ENCODE measurements around the gene TNFRSF6B.

The TNFRSF6B gene

DNA sequence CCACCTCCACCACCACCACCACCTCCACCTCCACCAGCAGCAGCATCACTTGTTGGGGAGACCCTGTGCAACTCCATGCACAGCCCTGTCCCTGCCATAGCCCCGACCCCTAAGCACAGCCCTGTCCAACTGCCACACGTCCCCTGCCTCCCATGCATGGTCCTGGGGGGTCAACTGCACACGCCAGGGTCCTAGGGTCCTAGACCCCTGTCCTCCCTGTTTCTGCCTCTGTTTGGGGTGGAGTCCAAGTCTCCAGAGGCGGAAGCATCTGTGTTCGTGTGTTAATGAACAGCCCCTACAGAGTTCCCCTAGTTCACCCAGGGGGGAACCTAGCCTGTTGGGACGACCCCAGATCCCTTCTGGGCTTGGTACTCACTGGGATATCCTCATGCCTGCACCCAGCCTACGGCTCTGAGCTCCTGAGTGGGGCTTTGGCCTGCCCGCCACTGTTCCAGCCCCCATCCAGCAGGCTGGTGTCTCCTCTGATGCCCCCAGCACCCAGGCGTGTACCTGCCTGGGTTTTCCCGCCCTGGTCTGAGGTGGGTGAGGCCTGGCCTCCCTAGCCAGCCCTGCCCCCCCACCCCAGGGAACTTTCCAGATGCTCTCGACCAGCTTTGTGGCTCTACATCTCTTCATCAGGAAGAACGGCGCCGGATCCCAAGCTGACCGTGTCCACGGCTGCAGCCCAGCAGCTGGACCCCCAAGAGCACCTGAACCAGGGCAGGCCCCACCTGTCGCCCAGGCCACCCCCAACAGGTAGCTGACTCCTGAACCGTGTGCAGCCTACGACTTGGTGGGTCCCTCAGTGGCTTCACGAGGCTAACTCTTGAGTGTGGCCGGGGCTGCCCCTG is 2.5 kb upstream of the TNFRSF6B start:
- Histone ChIP-seq H3K9ac (ENCODE audit: low read depth, low read length) (no peak overlapping the region), H3K27me3 (ENCODE audit: insufficient read depth, low read length) (no peaks in the 10 kb centered on the region), H3K27ac (ENCODE audit: low read depth, low read length) (no peak overlapping the region), H3K4me3 (ENCODE audit: low read length) (no peak overlapping the region), H3K9me3 (ENCODE audit: insufficient read depth, low read depth, low read length) (no peaks in the 10 kb centered on the region), H3K4me1 (ENCODE audit: insufficient read depth, low read length) (peaks cover 1% of the 10 kb centered on the region), H3K36me3 (ENCODE audit: insufficient read depth, low read length) (0 out of 2 replicates have a peak, but pooled peaks cover 6% of the 10 kb centered on the region)
- WGBS: 93% methylated on average over 21 of the region's 21 CpGs

DNA sequence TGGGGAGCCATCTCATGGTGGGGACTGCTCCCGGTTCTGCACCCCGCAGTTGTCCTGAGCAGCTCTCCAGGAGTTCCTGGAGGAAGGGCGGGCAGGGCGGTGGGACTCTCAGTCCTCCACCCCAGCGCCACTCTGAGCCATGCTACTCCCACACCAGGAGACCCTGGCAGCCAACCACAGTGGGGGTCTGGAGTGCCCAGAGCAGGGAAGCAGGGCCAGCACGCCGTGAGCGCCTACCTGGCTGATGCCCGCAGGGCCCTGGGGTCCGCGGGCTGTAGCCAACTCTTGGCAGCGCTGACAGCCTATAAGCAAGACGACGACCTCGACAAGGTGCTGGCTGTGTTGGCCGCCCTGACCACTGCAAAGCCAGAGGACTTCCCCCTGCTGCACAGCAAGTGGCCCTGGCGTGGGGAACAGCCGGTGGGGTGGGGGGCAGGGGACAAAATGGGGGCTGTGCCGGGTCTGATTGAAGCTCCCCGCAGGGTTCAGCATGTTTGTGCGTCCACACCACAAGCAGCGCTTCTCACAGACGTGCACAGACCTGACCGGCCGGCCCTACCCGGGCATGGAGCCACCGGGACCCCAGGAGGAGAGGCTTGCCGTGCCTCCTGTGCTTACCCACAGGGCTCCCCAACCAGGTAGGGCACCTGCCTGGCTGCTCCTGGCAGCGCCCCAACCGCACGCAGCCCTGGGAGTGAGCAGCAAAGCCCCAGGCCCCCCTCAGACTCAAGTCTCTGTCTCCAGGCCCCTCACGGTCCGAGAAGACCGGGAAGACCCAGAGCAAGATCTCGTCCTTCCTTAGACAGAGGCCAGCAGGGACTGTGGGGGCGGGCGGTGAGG is 1.6 kb upstream of the TNFRSF6B start:
- Histone ChIP-seq H3K27me3 (ENCODE audit: insufficient read depth, low read length) (no peaks in the 10 kb centered on the region), H3K36me3 (ENCODE audit: insufficient read depth, low read length) (0 out of 2 replicates have a peak, but pooled peaks cover 6% of the 10 kb centered on the region), H3K9ac (ENCODE audit: low read depth, low read length) (no peak overlapping the region), H3K9me3 (ENCODE audit: insufficient read depth, low read depth, low read length) (no peaks in the 10 kb centered on the region), H3K4me3 (ENCODE audit: low read length) (no peak overlapping the region), H3K4me1 (ENCODE audit: insufficient read depth, low read length) (peaks cover 8% of the 10 kb centered on the region), H3K27ac (ENCODE audit: low read depth, low read length) (no peak overlapping the region)
- 94% methylated on average over 37 of the region's 37 CpGs for WGBS

DNA sequence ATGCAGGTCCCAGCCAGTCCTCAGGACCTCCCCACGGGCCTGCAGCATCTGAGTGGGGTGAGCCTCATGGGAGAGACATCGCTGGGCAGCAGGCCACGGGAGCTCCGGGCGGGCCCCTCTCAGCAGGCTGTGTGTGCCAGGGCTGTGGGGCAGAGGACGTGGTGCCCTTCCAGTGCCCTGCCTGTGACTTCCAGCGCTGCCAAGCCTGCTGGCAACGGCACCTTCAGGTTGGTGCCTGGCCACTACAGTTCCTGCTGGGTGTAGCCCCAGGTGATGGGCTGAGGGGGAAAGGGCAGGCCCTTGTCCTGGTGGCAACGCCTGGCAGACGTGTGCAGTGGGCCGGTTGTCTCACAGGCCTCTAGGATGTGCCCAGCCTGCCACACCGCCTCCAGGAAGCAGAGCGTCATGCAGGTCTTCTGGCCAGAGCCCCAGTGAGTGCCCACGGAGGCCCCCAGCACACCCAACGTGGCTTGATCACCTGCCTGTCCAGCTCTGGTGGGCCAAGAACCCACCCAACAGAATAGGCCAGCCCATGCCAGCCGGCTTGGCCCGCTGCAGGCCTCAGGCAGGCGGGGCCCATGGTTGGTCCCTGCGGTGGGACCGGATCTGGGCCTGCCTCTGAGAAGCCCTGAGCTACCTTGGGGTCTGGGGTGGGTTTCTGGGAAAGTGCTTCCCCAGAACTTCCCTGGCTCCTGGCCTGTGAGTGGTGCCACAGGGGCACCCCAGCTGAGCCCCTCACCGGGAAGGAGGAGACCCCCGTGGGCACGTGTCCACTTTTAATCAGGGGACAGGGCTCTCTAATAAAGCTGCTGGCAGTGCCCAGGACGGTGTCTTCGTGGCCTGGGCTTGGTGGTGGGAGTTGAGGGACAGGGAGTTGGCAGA is 787 bp upstream of the TNFRSF6B start:
- Histone ChIP-seq H3K9ac (ENCODE audit: low read depth, low read length) (no peak overlapping the region), H3K9me3 (ENCODE audit: insufficient read depth, low read depth, low read length) (no peaks in the 10 kb centered on the region), H3K36me3 (ENCODE audit: insufficient read depth, low read length) (0 out of 2 replicates have a peak, but pooled peaks cover 6% of the 10 kb centered on the region), H3K4me1 (ENCODE audit: insufficient read depth, low read length) (peaks cover 8% of the 10 kb centered on the region), H3K27me3 (ENCODE audit: insufficient read depth, low read length) (no peaks in the 10 kb centered on the region), H3K27ac (ENCODE audit: low read depth, low read length) (no peak overlapping the region; the same call in 1 of the 2 replicates), H3K4me3 (ENCODE audit: low read length) (no peak overlapping the region)
- 90% methylated on average over 25 of the region's 25 CpGs for WGBS

DNA sequence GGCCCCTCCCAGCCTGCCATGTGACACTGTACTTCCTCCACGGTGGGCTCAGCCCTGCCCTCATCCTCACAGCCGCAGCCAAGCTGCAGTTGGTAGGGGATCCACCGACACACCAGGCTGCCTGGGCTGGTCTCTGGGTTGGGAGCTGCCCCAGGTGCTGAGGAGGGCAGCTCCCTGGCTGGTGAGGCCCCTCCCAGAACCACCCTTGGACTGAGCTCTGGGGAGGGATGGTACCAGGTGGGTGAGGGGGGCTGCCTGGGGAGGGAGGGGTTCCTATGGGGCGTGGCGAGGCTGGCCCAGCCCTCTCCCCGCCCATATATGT is 185 bp upstream of the TNFRSF6B start:
- WGBS: 49% methylated on average over 6 of the region's 6 CpGs
- Histone ChIP-seq H3K9me3 (ENCODE audit: insufficient read depth, low read depth, low read length) (no peaks in the 10 kb centered on the region), H3K27ac (ENCODE audit: low read depth, low read length) (no peak overlapping the region; the same call in 1 of the 2 replicates), H3K4me3 (ENCODE audit: low read length) (peak overlapping the region; percentile 36; the same call in 1 of the 2 replicates), H3K4me1 (ENCODE audit: insufficient read depth, low read length) (peaks cover 8% of the 10 kb centered on the region), H3K9ac (ENCODE audit: low read depth, low read length) (no peak overlapping the region), H3K27me3 (ENCODE audit: insufficient read depth, low read length) (no peaks in the 10 kb centered on the region), H3K36me3 (ENCODE audit: insufficient read depth, low read length) (0 out of 2 replicates have a peak, but pooled peaks cover 6% of the 10 kb centered on the region)

DNA sequence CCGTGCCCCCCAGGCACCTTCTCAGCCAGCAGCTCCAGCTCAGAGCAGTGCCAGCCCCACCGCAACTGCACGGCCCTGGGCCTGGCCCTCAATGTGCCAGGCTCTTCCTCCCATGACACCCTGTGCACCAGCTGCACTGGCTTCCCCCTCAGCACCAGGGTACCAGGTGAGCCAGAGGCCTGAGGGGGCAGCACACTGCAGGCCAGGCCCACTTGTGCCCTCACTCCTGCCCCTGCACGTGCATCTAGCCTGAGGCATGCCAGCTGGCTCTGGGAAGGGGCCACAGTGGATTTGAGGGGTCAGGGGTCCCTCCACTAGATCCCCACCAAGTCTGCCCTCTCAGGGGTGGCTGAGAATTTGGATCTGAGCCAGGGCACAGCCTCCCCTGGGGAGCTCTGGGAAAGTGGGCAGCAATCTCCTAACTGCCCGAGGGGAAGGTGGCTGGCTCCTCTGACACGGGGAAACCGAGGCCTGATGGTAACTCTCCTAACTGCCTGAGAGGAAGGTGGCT is 960 bp downstream of the TNFRSF6B start:
- Histone ChIP-seq H3K4me1 (ENCODE audit: insufficient read depth, low read length) (peaks cover 8% of the 10 kb centered on the region), H3K27me3 (ENCODE audit: insufficient read depth, low read length) (no peaks in the 10 kb centered on the region), H3K27ac (ENCODE audit: low read depth, low read length) (no peak overlapping the region), H3K9ac (ENCODE audit: low read depth, low read length) (no peak overlapping the region), H3K36me3 (ENCODE audit: insufficient read depth, low read length) (0 out of 2 replicates have a peak, but pooled peaks cover 6% of the 10 kb centered on the region), H3K9me3 (ENCODE audit: insufficient read depth, low read depth, low read length) (no peaks in the 10 kb centered on the region), H3K4me3 (ENCODE audit: low read length) (no peak overlapping the region)
- 87% methylated on average over 7 of the region's 7 CpGs for WGBS

DNA sequence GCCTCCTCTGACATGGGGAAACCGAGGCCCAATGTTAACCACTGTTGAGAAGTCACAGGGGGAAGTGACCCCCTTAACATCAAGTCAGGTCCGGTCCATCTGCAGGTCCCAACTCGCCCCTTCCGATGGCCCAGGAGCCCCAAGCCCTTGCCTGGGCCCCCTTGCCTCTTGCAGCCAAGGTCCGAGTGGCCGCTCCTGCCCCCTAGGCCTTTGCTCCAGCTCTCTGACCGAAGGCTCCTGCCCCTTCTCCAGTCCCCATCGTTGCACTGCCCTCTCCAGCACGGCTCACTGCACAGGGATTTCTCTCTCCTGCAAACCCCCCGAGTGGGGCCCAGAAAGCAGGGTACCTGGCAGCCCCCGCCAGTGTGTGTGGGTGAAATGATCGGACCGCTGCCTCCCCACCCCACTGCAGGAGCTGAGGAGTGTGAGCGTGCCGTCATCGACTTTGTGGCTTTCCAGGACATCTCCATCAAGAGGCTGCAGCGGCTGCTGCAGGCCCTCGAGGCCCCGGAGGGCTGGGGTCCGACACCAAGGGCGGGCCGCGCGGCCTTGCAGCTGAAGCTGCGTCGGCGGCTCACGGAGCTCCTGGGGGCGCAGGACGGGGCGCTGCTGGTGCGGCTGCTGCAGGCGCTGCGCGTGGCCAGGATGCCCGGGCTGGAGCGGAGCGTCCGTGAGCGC is 1.6 kb downstream of the TNFRSF6B start:
- WGBS: 91% methylated on average over 40 of the region's 40 CpGs
- no peaks in the 10 kb centered on the region for H3K27me3 ChIP-seq (ENCODE audit: insufficient read depth, low read length)
- H3K4me1 ChIP-seq (ENCODE audit: insufficient read depth, low read length): peaks cover 8% of the 10 kb centered on the region
- no peak overlapping the region; the same call in 1 of the 2 replicates for H3K9ac ChIP-seq (ENCODE audit: low read depth, low read length)
- no peak overlapping the region for H3K4me3 ChIP-seq (ENCODE audit: low read length)
- no peak overlapping the region for H3K27ac ChIP-seq (ENCODE audit: low read depth, low read length)
- H3K9me3 ChIP-seq (ENCODE audit: insufficient read depth, low read depth, low read length): no peaks in the 10 kb centered on the region
- 0 out of 2 replicates have a peak, but pooled peaks cover 6% of the 10 kb centered on the region for H3K36me3 ChIP-seq (ENCODE audit: insufficient read depth, low read length)

DNA sequence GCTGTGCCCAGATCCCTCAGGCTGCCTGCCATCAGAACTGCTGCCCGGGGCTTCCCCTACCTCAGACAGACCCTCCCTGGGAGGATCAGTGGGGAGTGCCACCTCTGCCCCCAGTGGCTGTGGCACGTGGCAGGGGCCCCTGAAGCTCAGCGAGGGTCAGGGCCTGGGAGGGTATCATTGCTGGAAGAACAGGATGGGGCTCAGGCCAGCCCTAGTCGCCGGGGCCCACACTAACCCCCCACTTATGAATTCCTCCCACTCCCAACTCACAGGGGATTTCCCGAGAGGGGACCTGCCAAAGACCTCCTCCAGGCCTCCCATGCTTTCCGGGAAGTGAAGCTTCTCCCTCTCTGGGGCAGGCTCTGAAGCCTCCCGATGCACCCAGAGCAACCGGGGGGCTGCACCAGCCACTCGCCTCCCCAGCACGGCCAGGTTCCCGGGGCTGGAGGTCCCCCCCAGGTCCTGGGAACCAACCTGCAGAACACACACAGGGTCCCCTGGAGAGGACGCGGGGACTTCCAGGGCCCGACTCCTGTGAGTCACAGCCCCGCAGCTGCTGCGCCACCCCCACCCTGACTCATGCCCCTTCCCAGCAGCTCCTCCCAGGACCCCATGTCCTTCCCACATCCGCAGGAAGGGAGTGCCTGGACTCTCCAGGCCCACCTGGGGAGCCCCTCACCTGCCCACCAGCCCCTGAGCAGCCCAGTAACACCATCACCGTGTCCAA is 2.5 kb downstream of the TNFRSF6B start:
- Histone ChIP-seq H3K4me3 (ENCODE audit: low read length) (no peak overlapping the region), H3K36me3 (ENCODE audit: insufficient read depth, low read length) (0 out of 2 replicates have a peak, but pooled peaks cover 3% of the 10 kb centered on the region), H3K27ac (ENCODE audit: low read depth, low read length) (peak overlapping the region; percentile 63), H3K9ac (ENCODE audit: low read depth, low read length) (no peak overlapping the region), H3K9me3 (ENCODE audit: insufficient read depth, low read depth, low read length) (no peaks in the 10 kb centered on the region), H3K27me3 (ENCODE audit: insufficient read depth, low read length) (no peaks in the 10 kb centered on the region), H3K4me1 (ENCODE audit: insufficient read depth, low read length) (peaks cover 8% of the 10 kb centered on the region)
- WGBS: 50% methylated on average over 19 of the region's 19 CpGs

DNA sequence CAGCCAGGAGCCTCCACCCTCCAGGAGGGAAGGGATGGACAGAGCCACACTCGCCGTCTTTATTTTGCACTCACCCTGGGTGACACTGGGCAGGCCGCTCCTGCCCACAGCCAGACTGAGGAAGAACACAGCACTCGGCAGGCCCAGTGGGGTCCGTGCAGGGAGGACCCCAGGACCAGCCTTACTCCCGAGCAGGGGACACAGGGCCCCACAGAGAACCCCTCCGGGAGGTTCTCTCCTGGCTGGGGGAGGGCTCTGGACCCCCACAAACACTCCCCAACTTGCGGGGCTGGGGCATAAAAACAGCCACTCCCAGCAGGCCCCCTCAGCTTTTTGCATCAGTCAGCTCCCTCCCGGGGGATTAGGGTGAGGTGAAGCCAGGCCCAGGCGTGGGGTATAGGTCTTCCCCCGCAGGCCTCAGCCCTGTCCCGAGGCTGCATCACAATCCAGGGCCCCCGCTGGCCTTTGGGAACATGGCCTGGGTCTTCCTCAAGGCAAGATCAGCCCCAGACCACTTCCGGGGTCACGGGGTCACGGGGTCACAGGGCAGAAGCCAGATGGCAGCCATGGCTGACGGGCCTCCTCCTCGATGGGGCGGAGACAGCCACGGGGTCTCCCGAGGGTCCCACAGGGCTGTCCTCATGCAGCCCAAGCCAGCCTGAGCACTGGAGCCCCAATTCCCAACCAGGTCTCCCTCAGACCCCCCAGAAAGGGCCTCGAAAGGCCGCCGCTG is 3.2 kb downstream of the TNFRSF6B start:
- Histone ChIP-seq H3K4me1 (ENCODE audit: insufficient read depth, low read length) (peaks cover 8% of the 10 kb centered on the region), H3K9ac (ENCODE audit: low read depth, low read length) (no peak overlapping the region)

DNA sequence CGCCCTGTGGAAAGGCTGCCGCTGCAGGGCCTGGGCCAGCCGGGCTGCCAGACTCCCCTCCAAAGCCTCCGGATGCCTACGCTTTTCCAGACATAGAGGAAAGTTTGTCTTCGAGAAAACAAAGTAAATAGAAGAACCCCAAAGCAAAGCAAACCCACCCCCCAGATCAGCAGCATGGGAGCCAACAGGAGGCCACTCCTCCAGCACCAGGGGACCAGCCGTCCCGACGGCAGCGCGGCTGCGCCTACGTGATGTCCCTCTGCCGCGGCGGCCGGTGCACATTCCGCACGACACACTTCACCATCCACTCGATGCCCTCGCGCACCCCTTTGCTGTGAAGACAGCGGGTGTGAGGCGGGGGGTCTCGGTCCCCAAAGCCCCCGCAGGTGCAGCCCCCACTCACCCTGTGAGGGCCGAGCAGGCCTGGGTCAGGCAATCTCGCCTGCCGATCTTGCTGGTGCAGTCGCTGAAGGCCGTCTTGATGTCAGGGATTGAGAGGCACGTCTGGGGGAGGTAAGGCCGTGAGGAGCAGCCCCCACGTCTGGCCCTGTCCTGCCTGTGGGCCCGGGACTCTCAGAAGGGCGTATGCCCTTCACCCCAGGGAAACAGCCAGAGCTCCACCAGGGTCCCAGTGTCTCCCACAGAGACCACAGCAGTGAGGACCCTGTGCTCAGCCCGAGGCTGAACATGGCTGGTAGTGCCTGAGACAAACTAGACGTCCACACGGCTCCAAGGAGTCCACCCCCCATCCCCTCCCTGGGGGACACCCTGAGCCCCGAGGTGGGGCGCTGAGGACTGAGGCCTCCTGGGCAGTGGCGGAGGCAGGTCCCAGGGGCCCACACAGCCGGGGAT is 4.0 kb downstream of the TNFRSF6B start:
- 94% methylated on average over 42 of the region's 43 CpGs for WGBS
- H3K9ac ChIP-seq (ENCODE audit: low read depth, low read length): no peak overlapping the region
- H3K9me3 ChIP-seq (ENCODE audit: insufficient read depth, low read depth, low read length): no peaks in the 10 kb centered on the region
- no peak overlapping the region for H3K4me3 ChIP-seq (ENCODE audit: low read length)
- no peak overlapping the region for H3K27ac ChIP-seq (ENCODE audit: low read depth, low read length)
- peaks cover 15% of the 10 kb centered on the region for H3K36me3 ChIP-seq (ENCODE audit: insufficient read depth, low read length)
- H3K27me3 ChIP-seq (ENCODE audit: insufficient read depth, low read length): no peaks in the 10 kb centered on the region
- H3K4me1 ChIP-seq (ENCODE audit: insufficient read depth, low read length): peaks cover 8% of the 10 kb centered on the region

More for the DNA sequence above, 3.2 kb downstream of the TNFRSF6B start:
- Histone ChIP-seq H3K4me3 (ENCODE audit: low read length) (no peak overlapping the region), H3K27me3 (ENCODE audit: insufficient read depth, low read length) (no peaks in the 10 kb centered on the region), H3K27ac (ENCODE audit: low read depth, low read length) (peak overlapping the region; percentile 63), H3K36me3 (ENCODE audit: insufficient read depth, low read length) (peaks cover 7% of the 10 kb centered on the region), H3K9me3 (ENCODE audit: insufficient read depth, low read depth, low read length) (no peaks in the 10 kb centered on the region)
- WGBS: 83% methylated on average over 24 of the region's 24 CpGs
